ENCODE measurements around the gene RSRC2.

GRCh38 chr12:122481861-122482260, 44.9 kb downstream of the RSRC2 start:
- TF ChIP-seq, protein P1, sequence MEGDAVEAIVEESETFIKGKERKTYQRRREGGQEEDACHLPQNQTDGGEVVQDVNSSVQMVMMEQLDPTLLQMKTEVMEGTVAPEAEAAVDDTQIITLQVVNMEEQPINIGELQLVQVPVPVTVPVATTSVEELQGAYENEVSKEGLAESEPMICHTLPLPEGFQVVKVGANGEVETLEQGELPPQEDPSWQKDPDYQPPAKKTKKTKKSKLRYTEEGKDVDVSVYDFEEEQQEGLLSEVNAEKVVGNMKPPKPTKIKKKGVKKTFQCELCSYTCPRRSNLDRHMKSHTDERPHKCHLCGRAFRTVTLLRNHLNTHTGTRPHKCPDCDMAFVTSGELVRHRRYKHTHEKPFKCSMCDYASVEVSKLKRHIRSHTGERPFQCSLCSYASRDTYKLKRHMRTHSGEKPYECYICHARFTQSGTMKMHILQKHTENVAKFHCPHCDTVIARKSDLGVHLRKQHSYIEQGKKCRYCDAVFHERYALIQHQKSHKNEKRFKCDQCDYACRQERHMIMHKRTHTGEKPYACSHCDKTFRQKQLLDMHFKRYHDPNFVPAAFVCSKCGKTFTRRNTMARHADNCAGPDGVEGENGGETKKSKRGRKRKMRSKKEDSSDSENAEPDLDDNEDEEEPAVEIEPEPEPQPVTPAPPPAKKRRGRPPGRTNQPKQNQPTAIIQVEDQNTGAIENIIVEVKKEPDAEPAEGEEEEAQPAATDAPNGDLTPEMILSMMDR (IDR thresholded peaks at IDR 0.05), result no peak
- no peak for TF ChIP-seq POLR2A (IDR thresholded peaks at IDR 0.05)
